HG02885 (cell line): ENCODE measurements around the gene RNF151.

Experiments used
- ATAC-seq: cut with Tn5 transposase; IDR thresholded peaks from one replicate; pipeline ENCODE4 v1.9.1; 2021; ENCODE audit warnings: mild to moderate bottlenecking; ENCODE audit not compliant: unreplicated experiment, poor library complexity

Gene RNF151

GRCh38 chr16:1990351-1991134 lies 23.9 kb downstream of the RNF151 start:
- ATAC-seq: no peak

GRCh38 chr16:1991135-1991551 lies 24.5 kb downstream of the RNF151 start:
- ATAC-seq: no peak

- no peak for ATAC-seq
These were observed 24.9 kb downstream of the RNF151 start for GRCh38 chr16:1991588-1991947.

- ATAC-seq: peak; percentile 59
These were observed 25.5 kb downstream of the RNF151 start for GRCh38 chr16:1991948-1992703.

- ATAC-seq: no peak
These were observed 26.2 kb downstream of the RNF151 start for GRCh38 chr16:1992704-1993317.

- no peak for ATAC-seq
These were observed 27.1 kb downstream of the RNF151 start for GRCh38 chr16:1993731-1994131.

GRCh38 chr16:1997494-1998359 lies 31.1 kb downstream of the RNF151 start:
- no peak for ATAC-seq

GRCh38 chr16:1998360-1998835 lies 31.7 kb downstream of the RNF151 start:
- ATAC-seq: no peak

GRCh38 chr16:1998852-1999801 lies 32.5 kb downstream of the RNF151 start:
- no peak for ATAC-seq

- no peak for ATAC-seq
These were observed 33.3 kb downstream of the RNF151 start for GRCh38 chr16:1999866-2000514.

GRCh38 chr16:2001035-2001434 lies 34.4 kb downstream of the RNF151 start:
- no peak for ATAC-seq

- no peak for ATAC-seq
These were observed 35.0 kb downstream of the RNF151 start for GRCh38 chr16:2001456-2002355.

GRCh38 chr16:2002406-2003230 lies 36.0 kb downstream of the RNF151 start:
- no peak for ATAC-seq

- no peak for ATAC-seq
These were observed 36.7 kb downstream of the RNF151 start for GRCh38 chr16:2003231-2003826.

GRCh38 chr16:2003827-2004641 lies 37.4 kb downstream of the RNF151 start:
- ATAC-seq: peak; percentile 70
